WTC11 (cell line): ENCODE measurements around the gene GTF2F1. TPM values are rescaled to one million over a fixed set of nuclear protein-coding genes. Genes with fewer than 3 reads are reported as not detected.

Source experiments
- ATAC-seq: fragments of 200-7000 bp; cut with Tn5 transposase; 2 replicates; pipeline ENCODE4 v1.10.0; 2021; ENCODE audit warnings: mild to moderate bottlenecking, moderate library complexity
- CTCF ChIA-PET: fragments of 300-600 bp; sonication (Branson Sonifier 250); formaldehyde crosslinking; loops from one replicate; lab custom pipeline; 2021; ENCODE audit warnings: antibody characterized with exemption; lab: Charles Lee
- POLR2A ChIA-PET: fragments of 350-600 bp; sonication (Branson Sonifier 250); formaldehyde crosslinking; loops from one replicate; lab custom pipeline; 2021; ENCODE audit warnings: antibody characterized with exemption; lab: Charles Lee
- DNase-seq: peaks from one replicate; pipeline ENCODE4 v3.0.0; 2021; ENCODE audit warnings: low spot score
- H3K27ac Mint-ChIP-seq: 2 replicates; pipeline ENCODE4 v1.8.0; 2021; ENCODE audit warnings: mixed read lengths
- H3K27me3 Mint-ChIP-seq: 2 replicates; pipeline ENCODE4 v1.8.0; 2021; ENCODE audit warnings: low read depth, mild to moderate bottlenecking, moderate library complexity, mixed read lengths
- H3K36me3 Mint-ChIP-seq: 2 replicates; pipeline ENCODE4 v1.8.0; 2021; ENCODE audit warnings: mixed read lengths
- H3K4me1 Mint-ChIP-seq: 2 replicates; pipeline ENCODE4 v1.8.0; 2022; ENCODE audit warnings: mixed read lengths
- H3K4me3 Mint-ChIP-seq: 2 replicates; pipeline ENCODE4 v1.8.0; 2021; ENCODE audit warnings: mild to moderate bottlenecking, moderate library complexity, mixed read lengths
- H3K9me3 Mint-ChIP-seq: 2 replicates; pipeline ENCODE4 v1.8.0; 2021; ENCODE audit warnings: mixed read lengths
- ATF1 ChIP-seq: sonication (generic); formaldehyde crosslinking; IDR thresholded peaks from 2 replicates; pipeline ENCODE4 v1.8.1; 2023; ENCODE audit warnings: mild to moderate bottlenecking, moderate library complexity, missing genetic modification reagents
- ERG ChIP-seq: fragments of 250-450 bp; sonication (Bioruptor Pico); IDR thresholded peaks from 2 replicates; pipeline ENCODE4 v1.8.0; 2021; ENCODE audit warnings: mild to moderate bottlenecking
- FOXJ3 ChIP-seq: sonication (generic); formaldehyde crosslinking; IDR thresholded peaks from 2 replicates; pipeline ENCODE4 v1.9.0; 2021; ENCODE audit warnings: missing genetic modification reagents, mild to moderate bottlenecking, borderline replicate concordance
- FOXK1 ChIP-seq: sonication (generic); formaldehyde crosslinking; IDR thresholded peaks from 2 replicates; pipeline ENCODE4 v1.8.0; 2022; ENCODE audit warnings: mild to moderate bottlenecking, moderate library complexity, missing genetic modification reagents
- FOXP1 ChIP-seq: sonication (generic); formaldehyde crosslinking; IDR thresholded peaks from 2 replicates; pipeline ENCODE4 v1.8.0; 2022; ENCODE audit warnings: missing genetic modification reagents, mild to moderate bottlenecking, moderate library complexity, borderline replicate concordance
- GABPB1 ChIP-seq: sonication (generic); formaldehyde crosslinking; IDR thresholded peaks from 2 replicates; pipeline ENCODE4 v1.8.1; 2023; ENCODE audit warnings: mild to moderate bottlenecking, missing genetic modification reagents
- GRHL2 ChIP-seq: fragments of 250-450 bp; sonication (Bioruptor Pico); IDR thresholded peaks from 2 replicates; pipeline ENCODE4 v1.8.0; 2022; ENCODE audit warnings: mild to moderate bottlenecking, moderate library complexity; ENCODE audit not compliant: insufficient replicate concordance, severe bottlenecking
- GTF2I ChIP-seq: fragments of 250-450 bp; sonication (Bioruptor Pico); conservative IDR thresholded peaks from 2 replicates; pipeline ENCODE4 v1.4.0; 2021; ENCODE audit warnings: mild to moderate bottlenecking
- HMGA2 ChIP-seq: fragments of 250-450 bp; sonication (Bioruptor Pico); IDR thresholded peaks from 2 replicates; pipeline ENCODE4 v1.4.0; 2021; ENCODE audit warnings: mild to moderate bottlenecking, moderate library complexity
- JUN ChIP-seq: sonication (generic); formaldehyde crosslinking; IDR thresholded peaks from 2 replicates; pipeline ENCODE4 v1.8.0; 2023; ENCODE audit warnings: mild to moderate bottlenecking, missing genetic modification reagents
- KAT7 ChIP-seq: sonication (generic); formaldehyde crosslinking; IDR thresholded peaks from 2 replicates; pipeline ENCODE4 v1.8.1; 2023; ENCODE audit warnings: missing genetic modification reagents, mild to moderate bottlenecking, borderline replicate concordance
- MXD4 ChIP-seq: fragments of 250-450 bp; sonication (Bioruptor Pico); IDR thresholded peaks from 2 replicates; pipeline ENCODE4 v1.8.0; 2021; ENCODE audit warnings: mild to moderate bottlenecking, moderate library complexity, borderline replicate concordance
- MYBL2 ChIP-seq: sonication (generic); formaldehyde crosslinking; IDR thresholded peaks from 2 replicates; pipeline ENCODE4 v1.8.1; 2023; ENCODE audit warnings: mild to moderate bottlenecking, moderate library complexity, missing genetic modification reagents
- NFE2L1 ChIP-seq: sonication (generic); formaldehyde crosslinking; IDR thresholded peaks from 2 replicates; pipeline ENCODE4 v1.8.1; 2023; ENCODE audit warnings: missing genetic modification reagents
- NR1H2 ChIP-seq: sonication (generic); formaldehyde crosslinking; IDR thresholded peaks from 2 replicates; pipeline ENCODE4 v1.9.0; 2021; ENCODE audit warnings: mild to moderate bottlenecking, moderate library complexity, missing genetic modification reagents
- SMAD4 ChIP-seq: sonication (generic); formaldehyde crosslinking; IDR thresholded peaks from 2 replicates; pipeline ENCODE4 v1.8.0; 2022; ENCODE audit warnings: mild to moderate bottlenecking, missing genetic modification reagents
- ZNF121 ChIP-seq: sonication (generic); formaldehyde crosslinking; IDR thresholded peaks from 2 replicates; pipeline ENCODE4 v1.8.0; 2023; ENCODE audit warnings: missing genetic modification reagents
- ZNF423 ChIP-seq: fragments of 250-450 bp; sonication (Bioruptor Pico); IDR thresholded peaks from 2 replicates; pipeline ENCODE4 v2.1.2; 2022; ENCODE audit warnings: mild to moderate bottlenecking, moderate library complexity
- ZNF425 ChIP-seq: fragments of 250-450 bp; sonication (Bioruptor Pico); conservative IDR thresholded peaks from 2 replicates; pipeline ENCODE4 v1.9.0; 2021; ENCODE audit warnings: mild to moderate bottlenecking
- total RNA-seq: library from RNA; stranded (reverse); gene quantifications from 3 replicates; pipeline ENCODE4 v1.2.3, GENCODE V29; 2021
- TF ChIP-seq, protein P1 (sequence below): sonication (generic); formaldehyde crosslinking; IDR thresholded peaks from 2 replicates; pipeline ENCODE4 v1.8.0; 2023; ENCODE audit warnings: mild to moderate bottlenecking, missing genetic modification reagents
- TF ChIP-seq, protein P2 (sequence below): fragments of 250-450 bp; sonication (Bioruptor Pico); IDR thresholded peaks from 2 replicates; pipeline ENCODE4 v1.9.0; 2021; ENCODE audit warnings: mild to moderate bottlenecking
- TF ChIP-seq, protein P3 (sequence below): sonication (generic); formaldehyde crosslinking; IDR thresholded peaks from 2 replicates; pipeline ENCODE4 v1.8.1; 2023; ENCODE audit warnings: mild to moderate bottlenecking, missing genetic modification reagents, moderate library complexity
- TF ChIP-seq, protein P4 (sequence below): sonication (generic); formaldehyde crosslinking; IDR thresholded peaks from 2 replicates; pipeline ENCODE4 v1.8.1; 2023; ENCODE audit warnings: mild to moderate bottlenecking, missing genetic modification reagents, borderline replicate concordance

Gene GTF2F1
- total RNA-seq, 1 experiment from 2014 or later: 62.4 TPM

- TF ChIP-seq, protein P1, sequence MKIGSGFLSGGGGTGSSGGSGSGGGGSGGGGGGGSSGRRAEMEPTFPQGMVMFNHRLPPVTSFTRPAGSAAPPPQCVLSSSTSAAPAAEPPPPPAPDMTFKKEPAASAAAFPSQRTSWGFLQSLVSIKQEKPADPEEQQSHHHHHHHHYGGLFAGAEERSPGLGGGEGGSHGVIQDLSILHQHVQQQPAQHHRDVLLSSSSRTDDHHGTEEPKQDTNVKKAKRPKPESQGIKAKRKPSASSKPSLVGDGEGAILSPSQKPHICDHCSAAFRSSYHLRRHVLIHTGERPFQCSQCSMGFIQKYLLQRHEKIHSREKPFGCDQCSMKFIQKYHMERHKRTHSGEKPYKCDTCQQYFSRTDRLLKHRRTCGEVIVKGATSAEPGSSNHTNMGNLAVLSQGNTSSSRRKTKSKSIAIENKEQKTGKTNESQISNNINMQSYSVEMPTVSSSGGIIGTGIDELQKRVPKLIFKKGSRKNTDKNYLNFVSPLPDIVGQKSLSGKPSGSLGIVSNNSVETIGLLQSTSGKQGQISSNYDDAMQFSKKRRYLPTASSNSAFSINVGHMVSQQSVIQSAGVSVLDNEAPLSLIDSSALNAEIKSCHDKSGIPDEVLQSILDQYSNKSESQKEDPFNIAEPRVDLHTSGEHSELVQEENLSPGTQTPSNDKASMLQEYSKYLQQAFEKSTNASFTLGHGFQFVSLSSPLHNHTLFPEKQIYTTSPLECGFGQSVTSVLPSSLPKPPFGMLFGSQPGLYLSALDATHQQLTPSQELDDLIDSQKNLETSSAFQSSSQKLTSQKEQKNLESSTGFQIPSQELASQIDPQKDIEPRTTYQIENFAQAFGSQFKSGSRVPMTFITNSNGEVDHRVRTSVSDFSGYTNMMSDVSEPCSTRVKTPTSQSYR (CRISPR knock-in tag): no peak
- no peak for TF ChIP-seq ZNF423 (CRISPR knock-in tag)
- TF ChIP-seq ERG (CRISPR knock-in tag): no peak
Measured at GRCh38 chr19:6440905-6441304, 47.9 kb upstream of the GTF2F1 start (continued).

DNA sequence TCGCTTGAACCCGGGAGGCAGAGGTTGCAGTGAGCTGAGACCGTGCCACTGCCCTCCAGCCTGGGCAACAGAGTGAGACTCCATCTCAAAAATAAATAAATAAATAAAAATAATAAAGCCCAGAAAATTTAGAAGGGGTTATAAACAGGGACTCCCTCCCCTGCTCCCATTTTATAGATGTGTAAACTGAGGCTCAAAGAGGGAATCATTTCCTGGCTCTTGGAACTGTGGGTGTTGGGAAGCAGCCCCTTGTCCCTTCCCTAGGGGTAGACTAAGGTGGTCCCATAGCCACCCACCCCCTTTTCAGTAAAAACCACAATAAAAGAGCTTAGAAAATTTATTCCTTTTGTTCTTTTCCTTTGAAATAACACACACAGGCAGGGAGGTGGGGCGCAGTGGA, 46.8 kb upstream of the GTF2F1 start:
- H3K9me3 Mint-ChIP-seq: no peaks in the 10 kb centered on the region
- H3K4me1 Mint-ChIP-seq: no peaks in the 10 kb centered on the region
- no peak overlapping the region for H3K27ac Mint-ChIP-seq
- no peak for DNase-seq
- ATAC-seq: no peak
- no peak overlapping the region for H3K4me3 Mint-ChIP-seq
- TF ChIP-seq FOXP1 (CRISPR knock-in tag) (no peak), GTF2I (0 out of 2 replicates have a peak, but pooled peaks have one; percentile 13), ATF1 (CRISPR knock-in tag) (no peak), NR1H2 (no peak), MXD4 (CRISPR knock-in tag) (no peak), ZNF121 (CRISPR knock-in tag) (no peak)
- TF ChIP-seq, protein P2, sequence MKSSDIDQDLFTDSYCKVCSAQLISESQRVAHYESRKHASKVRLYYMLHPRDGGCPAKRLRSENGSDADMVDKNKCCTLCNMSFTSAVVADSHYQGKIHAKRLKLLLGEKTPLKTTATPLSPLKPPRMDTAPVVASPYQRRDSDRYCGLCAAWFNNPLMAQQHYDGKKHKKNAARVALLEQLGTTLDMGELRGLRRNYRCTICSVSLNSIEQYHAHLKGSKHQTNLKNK: no peak
- H3K36me3 Mint-ChIP-seq: no peaks in the 10 kb centered on the region
- POLR2A ChIA-PET: no interaction called here
- peaks cover 4% of the 10 kb centered on the region; the same call in 1 of the 2 replicates for H3K27me3 Mint-ChIP-seq
- CTCF ChIA-PET: no interaction called here

GRCh38 chr19:6433663-6434062, 40.7 kb upstream of the GTF2F1 start, which contains the start of gene SLC25A41:
SLC25A41 (minus strand) TSS chr19:6433763; CDS start chr19:6433693, 70 bp downstream.
- Mint-ChIP-seq H3K4me3 (no peak within 1 kb of the TSS), H3K36me3 (no peaks in the 10 kb centered on the region), H3K9me3 (no peaks in the 10 kb centered on the region), H3K27ac (no peak within 1 kb of the TSS), H3K4me1 (no peaks in the 10 kb centered on the region), H3K27me3 (peaks cover 36% of the 10 kb centered on the region)
- ATAC-seq: no peak
- CTCF ChIA-PET: no interaction called here
- no peak for DNase-seq
- POLR2A ChIA-PET: no interaction called here
- TF ChIP-seq ERG (CRISPR knock-in tag): no peak
- no peak for TF ChIP-seq NFE2L1 (CRISPR knock-in tag)
- TF ChIP-seq, protein P3, sequence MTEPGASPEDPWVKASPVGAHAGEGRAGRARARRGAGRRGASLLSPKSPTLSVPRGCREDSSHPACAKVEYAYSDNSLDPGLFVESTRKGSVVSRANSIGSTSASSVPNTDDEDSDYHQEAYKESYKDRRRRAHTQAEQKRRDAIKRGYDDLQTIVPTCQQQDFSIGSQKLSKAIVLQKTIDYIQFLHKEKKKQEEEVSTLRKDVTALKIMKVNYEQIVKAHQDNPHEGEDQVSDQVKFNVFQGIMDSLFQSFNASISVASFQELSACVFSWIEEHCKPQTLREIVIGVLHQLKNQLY (CRISPR knock-in tag): no peak
- TF ChIP-seq FOXJ3 (CRISPR knock-in tag): no peak
- TF ChIP-seq MYBL2 (CRISPR knock-in tag): no peak
- TF ChIP-seq ZNF423 (CRISPR knock-in tag): no peak
- no peak for TF ChIP-seq FOXK1
- no peak for TF ChIP-seq JUN (CRISPR knock-in tag)
- no peak for TF ChIP-seq HMGA2 (CRISPR knock-in tag)
- no peak for TF ChIP-seq KAT7 (CRISPR knock-in tag)
- no peak for TF ChIP-seq ZNF425 (CRISPR knock-in tag)
- no peak for TF ChIP-seq SMAD4
- TF ChIP-seq GABPB1: no peak
- TF ChIP-seq, protein P4, sequence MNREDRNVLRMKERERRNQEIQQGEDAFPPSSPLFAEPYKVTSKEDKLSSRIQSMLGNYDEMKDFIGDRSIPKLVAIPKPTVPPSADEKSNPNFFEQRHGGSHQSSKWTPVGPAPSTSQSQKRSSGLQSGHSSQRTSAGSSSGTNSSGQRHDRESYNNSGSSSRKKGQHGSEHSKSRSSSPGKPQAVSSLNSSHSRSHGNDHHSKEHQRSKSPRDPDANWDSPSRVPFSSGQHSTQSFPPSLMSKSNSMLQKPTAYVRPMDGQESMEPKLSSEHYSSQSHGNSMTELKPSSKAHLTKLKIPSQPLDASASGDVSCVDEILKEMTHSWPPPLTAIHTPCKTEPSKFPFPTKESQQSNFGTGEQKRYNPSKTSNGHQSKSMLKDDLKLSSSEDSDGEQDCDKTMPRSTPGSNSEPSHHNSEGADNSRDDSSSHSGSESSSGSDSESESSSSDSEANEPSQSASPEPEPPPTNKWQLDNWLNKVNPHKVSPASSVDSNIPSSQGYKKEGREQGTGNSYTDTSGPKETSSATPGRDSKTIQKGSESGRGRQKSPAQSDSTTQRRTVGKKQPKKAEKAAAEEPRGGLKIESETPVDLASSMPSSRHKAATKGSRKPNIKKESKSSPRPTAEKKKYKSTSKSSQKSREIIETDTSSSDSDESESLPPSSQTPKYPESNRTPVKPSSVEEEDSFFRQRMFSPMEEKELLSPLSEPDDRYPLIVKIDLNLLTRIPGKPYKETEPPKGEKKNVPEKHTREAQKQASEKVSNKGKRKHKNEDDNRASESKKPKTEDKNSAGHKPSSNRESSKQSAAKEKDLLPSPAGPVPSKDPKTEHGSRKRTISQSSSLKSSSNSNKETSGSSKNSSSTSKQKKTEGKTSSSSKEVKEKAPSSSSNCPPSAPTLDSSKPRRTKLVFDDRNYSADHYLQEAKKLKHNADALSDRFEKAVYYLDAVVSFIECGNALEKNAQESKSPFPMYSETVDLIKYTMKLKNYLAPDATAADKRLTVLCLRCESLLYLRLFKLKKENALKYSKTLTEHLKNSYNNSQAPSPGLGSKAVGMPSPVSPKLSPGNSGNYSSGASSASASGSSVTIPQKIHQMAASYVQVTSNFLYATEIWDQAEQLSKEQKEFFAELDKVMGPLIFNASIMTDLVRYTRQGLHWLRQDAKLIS: no peak
- no peak for TF ChIP-seq GRHL2 (CRISPR knock-in tag)
